Camera-type eye (tissue), 1 donor: ENCODE data around the gene GOLIM4. TPM values are rescaled to one million over a fixed set of nuclear protein-coding genes. Genes with fewer than 3 reads are reported as not detected.

ENCODE experiments used
- total RNA-seq: library from RNA; depleted of rRNA; stranded (reverse); fragments of >200 nt; gene quantifications from one replicate; pipeline ENCODE4 v1.2.3, GENCODE V29; 2014

GOLIM4 gene, protein sequence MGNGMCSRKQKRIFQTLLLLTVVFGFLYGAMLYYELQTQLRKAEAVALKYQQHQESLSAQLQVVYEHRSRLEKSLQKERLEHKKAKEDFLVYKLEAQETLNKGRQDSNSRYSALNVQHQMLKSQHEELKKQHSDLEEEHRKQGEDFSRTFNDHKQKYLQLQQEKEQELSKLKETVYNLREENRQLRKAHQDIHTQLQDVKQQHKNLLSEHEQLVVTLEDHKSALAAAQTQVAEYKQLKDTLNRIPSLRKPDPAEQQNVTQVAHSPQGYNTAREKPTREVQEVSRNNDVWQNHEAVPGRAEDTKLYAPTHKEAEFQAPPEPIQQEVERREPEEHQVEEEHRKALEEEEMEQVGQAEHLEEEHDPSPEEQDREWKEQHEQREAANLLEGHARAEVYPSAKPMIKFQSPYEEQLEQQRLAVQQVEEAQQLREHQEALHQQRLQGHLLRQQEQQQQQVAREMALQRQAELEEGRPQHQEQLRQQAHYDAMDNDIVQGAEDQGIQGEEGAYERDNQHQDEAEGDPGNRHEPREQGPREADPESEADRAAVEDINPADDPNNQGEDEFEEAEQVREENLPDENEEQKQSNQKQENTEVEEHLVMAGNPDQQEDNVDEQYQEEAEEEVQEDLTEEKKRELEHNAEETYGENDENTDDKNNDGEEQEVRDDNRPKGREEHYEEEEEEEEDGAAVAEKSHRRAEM
- 67.7 TPM for total RNA-seq

GRCh38 chr3:168095611-168096209 is at the start of gene GOLIM4:
Gene GOLIM4 (minus strand): TSS chr3:168095924. CDS start chr3:168095285, 639 bp downstream.

